CD4-positive, alpha-beta T cell treated with Interleukin-6 at 100 ng/mL for 8 hours (primary cell): ENCODE data around the gene HOXC12.

Experiments used
- DNase-seq: peaks from one replicate; pipeline ENCODE4 v3.0.0-alpha.2; 2020; ENCODE audit warnings: mixed read lengths, low spot score

The HOXC12 gene

DNA sequence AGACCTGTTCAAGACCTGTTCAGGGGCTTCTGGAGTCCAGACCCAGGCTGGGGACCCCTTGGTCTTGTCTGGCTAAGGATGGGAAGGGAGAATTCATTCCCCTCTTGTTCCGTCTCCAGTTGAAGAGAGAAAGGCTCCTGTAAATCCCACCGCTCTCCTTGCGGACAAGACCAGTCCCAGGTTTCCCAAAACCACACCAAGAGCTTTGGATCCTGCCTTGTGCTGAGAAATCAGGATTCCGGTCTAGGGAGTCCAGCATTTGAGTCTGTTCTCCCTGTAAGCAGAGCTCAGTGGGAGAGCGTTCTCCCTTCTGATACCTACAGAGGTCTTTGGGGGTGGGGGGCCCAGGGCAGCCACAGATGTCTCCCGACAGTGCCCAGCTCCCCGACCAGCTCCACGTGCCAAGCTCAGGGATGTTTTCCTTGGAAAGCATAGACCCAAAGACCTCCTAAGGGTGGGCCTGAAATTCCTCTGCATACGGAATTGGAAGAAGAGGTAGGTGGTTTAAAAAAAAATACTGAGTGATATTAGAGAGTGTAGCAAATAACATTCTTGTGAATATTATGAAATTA lies 14.2 kb upstream of the HOXC12 start:
- DNase-seq: no peak

DNA sequence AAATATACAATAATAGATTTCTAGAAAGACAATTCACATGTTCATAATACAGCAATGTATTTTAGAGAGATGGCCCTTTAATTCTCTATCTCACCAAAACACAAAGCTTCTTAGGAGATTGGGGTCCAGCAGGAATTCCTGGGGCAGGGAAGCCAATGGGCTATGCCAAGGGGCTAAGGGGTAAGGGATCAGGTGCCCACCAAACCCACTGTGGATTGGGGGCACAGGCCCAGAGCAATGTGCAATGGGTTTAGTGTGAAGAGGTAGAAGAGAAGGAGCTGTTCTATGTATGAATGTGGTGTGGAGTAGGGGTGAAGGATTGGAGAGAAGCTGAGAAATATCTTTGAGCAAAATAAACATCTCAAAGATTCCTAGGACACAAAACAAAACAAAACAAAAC lies 13.5 kb upstream of the HOXC12 start:
- no peak for DNase-seq

DNA sequence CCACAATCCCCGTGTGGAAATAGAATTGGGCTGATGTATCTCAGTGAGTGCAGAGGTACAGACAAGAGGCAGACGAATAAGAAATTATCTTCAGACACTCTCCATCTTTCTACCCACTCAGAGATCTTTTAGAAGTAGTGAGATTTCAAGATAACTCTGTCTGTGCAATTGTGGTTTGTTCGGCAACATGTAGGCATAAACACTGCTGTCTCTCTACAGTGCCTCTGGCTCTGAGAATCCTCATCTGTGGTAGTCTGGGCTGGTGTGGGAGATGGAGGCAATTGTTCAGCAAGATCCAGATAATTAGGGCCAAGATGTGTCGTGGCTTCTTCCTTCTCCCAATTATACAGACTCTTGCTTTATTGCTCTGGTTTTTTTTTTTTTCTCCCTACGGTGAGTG lies 13.0 kb upstream of the HOXC12 start:
- no peak for DNase-seq

DNA sequence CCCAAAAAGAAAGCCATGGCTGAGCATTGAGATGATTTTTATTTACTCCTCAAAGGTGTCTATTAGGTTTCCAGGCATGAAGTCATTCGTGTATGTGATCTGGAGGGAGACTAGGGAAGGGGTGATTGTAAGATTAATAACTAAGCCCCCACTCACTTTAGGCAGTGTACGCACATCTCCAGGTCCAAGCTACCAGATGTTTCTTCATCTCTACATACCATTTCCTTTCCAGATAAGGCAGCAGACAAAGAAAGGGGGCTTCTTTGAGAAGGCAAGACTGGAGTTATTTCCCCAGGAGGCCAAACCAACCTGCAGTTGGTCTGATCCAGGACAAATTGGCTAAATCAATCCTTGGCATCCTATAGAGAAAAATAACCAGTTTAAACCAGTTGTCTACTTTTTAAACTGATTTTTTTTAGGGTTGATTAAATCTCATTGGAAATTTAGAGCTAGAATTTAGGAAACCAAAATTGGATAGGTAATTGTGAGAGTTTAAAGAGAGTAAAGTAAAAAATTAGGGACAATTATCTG lies 12.2 kb upstream of the HOXC12 start:
- no peak for DNase-seq

DNA sequence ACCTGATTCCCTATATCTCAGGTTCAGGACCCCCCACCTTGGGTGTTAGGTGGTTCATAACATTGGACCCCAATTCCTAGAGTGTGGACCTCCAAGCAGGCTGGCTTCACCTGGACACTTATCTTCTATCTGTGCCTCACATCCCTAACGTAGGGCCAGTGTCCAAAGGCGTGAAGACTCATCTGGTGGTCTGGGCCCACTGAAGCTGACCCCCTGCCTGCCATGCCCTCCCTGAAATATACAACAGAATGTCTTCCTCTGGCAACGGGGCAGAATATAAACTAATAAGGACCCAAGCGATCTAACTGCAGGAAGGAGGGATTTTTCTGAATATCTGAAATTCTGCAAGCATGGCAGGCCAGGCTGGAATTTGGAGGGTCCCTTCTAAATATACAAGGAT lies 10.5 kb upstream of the HOXC12 start:
- DNase-seq: no peak

DNA sequence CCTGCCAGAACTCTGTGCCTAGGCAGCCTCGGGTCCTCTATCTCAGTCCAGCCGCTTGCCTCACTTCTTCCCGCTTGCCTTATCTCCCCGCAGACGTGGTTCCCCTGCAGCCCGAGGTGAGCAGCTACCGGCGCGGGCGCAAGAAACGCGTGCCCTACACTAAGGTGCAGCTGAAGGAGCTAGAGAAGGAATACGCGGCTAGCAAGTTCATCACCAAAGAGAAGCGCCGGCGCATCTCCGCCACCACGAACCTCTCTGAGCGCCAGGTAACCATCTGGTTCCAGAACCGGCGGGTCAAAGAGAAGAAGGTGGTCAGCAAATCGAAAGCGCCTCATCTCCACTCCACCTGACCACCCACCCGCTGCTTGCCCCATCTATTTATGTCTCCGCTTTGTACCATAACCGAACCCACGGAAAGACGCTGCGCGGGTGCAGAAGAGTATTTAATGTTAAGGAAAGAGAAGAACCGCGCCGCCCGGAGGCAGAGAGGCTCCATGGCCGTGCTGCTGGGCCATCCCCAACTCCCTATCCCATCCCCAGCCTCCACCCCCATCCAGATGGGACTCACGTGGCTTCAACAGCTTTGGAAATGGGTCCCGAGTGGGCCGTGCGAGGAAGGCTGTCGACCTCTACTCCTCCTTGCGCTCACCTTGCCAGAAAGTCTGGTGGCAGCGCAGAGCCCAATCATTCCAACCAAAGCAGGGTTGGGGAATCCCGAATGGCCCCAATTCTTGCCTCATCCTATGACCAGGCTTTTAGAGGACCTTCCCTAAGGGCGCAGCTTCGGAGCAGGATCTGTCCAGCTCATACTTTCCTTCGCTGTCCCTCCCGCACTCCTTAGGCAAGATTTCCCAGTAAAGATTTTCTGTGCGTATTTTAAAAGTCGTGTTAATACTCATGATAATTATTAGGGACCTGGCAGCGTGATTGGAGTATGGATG lies 9.5 kb upstream of the HOXC12 start:
- no peak for DNase-seq

DNA sequence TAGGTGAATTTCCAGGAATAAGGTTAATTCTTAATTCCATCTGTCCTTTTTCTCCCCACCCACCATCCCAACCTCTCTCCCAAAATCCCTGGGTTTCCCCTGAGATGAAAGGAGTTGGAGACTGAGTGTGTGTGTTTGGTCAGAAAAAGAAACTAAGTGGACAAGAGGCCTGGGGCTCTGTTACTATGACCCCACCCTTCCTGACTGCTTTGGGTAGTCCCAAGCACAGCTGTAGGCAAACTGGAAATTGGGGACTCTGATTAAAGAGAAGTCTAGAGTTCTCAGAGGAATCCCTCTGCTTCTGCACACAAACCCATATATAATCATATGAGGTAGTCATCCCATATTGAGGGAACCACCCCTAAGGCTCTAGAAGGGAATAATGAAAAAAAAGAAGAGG lies 7.0 kb upstream of the HOXC12 start:
- DNase-seq: no peak

DNA sequence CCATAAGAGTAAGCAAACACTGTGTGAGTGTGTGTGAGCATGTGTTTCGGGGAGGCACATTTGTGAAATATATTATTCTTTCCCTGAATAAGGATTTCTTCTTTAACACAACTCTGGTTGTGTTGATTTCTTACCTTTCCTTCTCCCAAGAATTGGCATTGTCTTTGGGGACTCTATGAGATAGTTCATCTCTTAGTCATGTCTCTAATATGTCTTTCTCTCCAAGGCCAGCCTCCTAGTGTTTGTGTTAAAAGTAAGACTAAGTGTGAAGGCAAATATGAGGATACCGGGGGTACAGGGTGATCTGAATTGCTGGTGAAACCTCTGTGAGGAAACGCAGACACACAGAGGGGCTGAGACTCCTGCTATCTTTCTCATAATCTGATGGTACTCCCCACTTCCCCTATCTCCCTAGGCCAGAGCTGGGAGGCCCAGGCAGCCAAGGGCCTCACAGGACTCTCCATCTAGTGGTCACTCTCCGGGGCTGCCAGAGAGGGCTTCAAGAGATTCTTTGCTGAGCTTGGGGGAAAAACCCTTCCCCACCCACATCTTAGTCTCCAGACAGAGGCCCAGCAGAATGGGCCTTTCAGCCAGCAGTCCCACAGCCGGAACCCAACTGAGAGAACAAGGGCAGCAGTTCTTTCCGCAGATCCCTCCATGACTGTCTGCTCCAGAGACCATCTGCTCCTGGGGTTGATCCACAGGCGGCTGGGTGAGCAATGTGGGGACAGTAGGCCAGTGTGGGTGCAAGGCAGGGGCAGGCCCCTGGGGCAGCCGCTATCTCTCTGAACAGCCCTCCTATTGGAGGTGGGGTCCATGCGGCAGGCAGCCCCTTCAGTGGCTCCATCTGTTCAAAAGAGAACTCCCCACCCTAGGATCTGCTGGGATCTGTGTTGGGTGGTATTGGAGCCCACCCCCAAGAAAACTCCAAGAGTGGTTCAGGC lies 5.8 kb upstream of the HOXC12 start:
- DNase-seq: no peak

DNA sequence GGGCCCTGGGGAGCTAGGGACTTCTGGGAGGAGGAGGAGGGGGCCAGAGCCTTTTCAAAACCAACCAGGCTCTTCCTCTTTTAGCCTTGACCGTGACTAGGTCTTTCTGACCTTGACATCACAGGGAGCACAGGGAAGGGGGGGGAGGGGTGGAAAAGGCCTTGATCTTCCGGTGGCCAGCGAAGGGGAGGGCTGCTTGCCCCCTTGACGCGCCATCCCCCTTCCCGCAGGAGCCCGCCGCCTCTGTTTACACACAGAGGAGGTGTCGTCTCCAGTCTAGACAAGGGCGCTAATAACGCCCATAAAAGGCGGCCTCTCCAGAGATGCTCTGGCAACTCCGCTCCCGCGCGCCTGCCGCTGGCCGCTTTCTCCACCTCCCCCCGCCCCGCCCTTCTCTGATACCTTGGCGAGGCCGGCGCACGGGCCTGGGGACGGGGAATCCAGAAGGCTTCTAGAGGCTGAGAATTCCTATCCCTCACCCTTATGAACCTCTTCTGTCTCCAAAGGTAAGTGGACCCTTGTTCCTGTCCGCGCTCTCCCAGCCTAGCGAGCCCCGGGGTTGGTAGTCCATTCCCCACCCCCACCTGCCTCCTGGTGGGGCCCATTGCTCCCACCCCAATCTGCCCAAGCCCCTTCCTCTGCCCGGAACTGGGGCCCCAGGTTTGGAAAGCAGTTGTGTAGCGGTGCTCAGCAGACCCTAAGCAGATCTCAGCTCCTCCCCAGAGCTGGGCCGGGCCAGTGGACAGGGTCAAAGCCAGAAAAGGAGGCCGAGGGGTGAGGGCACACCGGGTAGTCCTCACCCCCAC lies 4.9 kb upstream of the HOXC12 start:
- no peak for DNase-seq

DNA sequence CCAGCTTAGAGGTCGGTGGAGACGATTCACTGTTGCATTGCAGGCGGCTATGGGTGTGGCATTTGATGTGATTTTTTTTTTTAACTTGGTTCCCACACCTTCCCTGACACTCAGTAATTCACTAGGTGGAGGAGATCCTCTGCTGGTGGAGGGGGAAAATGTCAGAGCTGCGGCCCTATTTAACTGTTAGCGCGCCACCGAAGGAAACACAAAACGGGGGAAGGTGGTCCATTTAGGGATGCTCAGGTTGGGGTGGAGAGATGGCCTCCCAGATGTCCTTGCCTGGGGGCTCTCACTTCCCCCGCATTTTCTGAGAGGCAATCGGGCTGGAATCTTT lies 4.3 kb upstream of the HOXC12 start:
- no peak for DNase-seq

DNA sequence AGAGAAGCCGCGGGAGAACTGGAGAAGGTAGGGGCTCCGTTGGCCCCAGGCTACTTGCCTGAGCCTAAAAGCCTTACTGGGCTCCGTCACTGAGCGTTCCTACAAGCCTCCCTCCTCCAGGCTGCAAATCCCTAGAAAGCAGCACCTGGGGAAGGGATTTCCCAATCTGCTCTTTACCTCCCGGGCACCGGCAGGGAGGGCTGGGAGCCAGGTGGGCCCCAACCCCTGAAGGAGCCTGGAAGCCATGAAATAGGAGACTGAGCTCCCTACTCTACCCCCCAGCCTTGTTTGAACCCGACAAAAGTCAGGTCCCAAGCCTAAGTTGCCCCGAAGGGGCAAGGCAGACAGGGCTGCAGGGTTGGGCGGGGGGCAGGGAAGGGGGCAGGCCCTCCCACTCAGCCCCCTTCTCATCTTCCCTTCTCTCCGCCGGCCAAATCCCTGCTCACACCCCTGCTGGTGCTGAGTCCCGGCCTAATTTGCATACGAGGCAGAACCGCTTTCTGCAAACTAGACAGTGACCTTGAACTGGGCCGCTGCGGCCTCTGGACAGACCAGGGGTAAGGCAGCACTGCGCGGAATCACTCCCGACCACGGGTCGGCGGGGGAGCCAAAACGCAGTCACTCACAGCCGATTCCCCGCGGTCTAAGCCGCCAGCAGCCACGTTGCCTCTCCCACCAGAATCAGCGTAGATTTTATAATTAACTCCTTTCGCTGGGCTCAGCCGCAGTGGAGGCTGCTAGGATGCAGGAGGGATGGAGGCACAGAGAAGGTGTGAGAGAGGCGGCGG lies 3.7 kb upstream of the HOXC12 start:
- DNase-seq: no peak

DNA sequence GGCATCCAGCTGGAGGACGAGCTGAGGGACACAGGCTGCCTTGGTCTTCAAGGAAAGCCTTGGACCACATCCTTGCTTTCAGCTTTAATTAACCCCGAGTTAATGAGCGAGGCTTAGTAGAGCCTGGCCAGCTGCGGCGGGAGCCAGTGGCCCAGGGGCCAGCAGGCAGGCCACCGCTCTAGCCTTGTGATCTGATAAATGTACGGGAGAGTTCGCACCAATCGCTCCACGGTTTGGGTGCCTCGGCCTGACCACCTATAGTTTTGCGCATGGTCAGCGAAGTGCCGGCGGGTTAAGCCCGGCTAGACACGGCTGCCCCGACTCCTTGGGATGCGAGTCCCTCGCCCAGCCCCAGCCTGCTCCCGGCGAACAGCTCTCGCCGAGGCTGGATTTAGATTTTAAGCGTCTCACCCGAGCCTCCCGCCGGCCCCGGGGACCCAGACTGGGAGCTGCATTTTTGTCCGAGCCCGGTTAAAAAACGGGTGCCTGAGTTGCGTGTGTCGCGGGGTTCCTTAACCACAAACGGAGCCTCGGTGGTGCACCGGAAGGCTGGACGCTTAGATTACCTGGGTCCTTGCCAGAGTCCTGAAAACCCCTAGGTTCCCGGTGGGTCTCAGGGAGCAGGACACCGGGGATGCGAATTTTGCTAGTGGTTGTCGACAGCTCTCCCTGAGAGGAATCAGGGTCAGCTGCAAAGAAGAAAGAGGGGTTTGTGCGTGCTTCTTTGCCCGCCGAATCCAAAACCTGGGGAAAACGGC lies 2.9 kb upstream of the HOXC12 start:
- DNase-seq: no peak

DNA sequence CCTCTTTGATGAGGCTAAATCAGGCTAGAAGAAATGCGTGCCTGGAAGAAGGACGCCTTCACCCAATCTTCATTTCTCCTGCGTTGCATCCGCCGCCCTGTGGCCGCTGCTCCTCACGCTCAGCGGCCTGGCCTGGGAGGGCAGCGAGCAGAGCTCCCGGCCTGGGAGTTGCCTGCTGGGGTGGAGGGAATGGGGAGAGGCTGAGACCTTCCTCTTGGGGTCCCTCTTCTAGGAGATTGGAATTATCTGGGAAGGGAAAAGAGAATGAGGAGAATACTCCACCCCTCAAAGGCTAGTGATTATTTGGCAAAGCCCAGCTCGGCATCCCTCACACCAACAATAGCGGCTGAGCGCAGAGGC lies 2.4 kb upstream of the HOXC12 start:
- DNase-seq: no peak

DNA sequence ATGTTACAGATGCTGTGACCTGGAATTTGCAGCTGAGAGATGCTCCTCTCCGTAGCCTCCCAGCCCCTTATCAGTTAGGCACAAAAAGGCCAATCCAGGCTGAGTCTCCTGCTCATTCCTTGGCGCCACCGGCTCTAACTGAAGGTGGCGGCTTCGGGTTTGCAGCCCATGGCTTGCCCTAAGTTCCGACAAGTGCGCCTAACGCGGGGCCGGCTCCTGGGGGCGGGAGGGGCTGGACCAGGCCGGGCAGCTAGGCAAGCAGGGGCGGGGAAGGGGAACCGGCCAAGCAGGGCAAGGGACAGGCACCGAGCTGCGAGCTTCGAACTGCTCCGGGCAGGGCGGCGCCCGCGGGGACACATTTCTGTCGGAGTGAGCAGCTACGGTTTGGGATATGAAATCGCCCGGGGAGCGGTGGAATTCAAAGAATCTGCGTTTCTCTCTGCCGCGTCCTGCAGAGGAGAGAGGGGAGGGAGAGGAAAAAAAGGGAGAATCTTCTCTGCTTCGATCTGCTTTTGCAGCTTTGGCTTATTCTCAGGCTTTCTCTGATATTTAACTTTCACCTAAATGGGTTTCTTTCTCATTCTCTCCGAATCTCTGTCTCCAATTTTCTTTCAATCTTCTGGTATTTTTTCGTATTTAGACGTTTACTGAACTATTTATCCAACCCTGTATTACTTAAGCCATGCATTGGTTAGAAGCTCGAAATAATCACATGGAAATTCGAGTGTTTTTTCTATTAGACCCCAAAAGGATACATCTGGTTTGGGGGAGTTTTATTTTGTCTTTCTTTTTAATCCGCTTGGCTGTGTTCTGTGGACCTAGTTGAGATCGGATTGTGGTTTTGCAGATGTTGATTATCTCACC lies 1.6 kb upstream of the HOXC12 start:
- DNase-seq: no peak

DNA sequence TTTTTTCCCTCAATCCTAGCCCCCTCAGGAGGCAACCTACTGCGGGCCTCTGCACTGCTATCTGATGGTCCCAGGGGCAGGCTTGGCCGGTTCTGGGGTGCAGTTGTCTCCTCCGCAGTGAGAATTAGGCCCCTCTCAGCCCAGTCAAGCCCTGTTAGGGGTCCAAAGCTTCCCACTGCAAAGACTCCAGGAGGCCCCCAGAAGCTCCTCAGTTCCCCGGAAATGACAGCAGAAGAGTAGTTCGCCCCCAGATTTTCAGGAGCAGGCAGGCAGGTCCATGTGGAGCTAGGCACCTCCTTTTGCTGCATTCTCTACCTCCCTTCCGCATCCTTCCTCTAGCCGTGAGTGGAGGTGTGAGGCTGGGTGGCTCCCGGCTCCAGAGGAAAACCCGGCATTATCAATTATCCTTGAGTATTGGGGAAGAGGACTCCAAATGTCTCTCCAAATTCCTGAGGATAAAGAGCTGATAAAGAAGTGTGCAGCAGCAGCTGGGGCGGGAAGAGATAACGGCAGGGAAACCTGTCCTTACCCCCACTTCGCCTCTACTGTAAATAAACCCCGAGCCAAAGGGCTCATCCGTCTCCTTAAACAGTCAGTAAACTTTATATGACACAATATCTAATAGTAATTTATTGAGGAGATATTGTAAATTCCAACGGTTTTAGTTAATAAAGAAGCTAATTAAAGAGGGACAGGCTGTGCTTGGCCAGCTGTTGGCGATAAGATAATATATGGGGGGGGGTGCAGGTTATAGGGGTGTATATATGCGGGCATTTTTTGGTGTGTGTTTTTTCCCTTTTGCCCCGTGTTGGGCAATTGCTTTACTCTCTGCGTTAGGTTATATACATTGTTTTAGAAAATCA lies 641 bp upstream of the HOXC12 start:
- no peak for DNase-seq

DNA sequence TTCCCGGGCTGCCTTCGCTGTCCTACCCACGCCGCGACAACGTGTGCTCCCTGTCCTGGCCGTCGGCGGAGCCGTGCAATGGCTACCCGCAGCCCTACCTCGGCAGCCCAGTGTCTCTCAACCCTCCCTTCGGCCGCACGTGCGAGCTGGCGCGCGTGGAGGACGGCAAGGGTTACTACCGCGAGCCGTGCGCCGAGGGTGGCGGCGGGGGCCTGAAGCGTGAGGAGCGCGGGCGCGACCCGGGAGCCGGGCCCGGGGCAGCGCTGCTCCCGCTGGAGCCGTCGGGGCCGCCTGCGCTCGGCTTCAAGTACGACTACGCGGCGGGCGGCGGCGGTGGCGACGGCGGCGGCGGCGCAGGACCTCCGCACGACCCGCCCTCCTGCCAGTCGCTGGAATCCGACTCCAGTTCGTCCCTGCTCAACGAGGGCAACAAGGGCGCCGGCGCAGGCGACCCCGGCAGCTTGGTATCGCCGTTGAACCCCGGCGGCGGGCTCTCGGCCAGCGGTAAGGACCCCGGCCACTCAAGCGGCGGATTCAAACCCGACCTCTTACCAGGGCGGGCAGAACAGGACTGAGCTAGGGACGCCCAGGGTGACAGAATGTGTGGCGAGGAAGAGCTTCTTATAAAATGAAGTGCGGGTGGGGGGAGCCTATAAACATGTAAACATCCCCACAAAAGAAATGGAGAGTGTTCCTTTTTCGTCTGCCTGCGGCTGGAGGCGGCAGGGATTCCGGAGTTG lies 503 bp downstream of the HOXC12 start:
- no peak for DNase-seq

DNA sequence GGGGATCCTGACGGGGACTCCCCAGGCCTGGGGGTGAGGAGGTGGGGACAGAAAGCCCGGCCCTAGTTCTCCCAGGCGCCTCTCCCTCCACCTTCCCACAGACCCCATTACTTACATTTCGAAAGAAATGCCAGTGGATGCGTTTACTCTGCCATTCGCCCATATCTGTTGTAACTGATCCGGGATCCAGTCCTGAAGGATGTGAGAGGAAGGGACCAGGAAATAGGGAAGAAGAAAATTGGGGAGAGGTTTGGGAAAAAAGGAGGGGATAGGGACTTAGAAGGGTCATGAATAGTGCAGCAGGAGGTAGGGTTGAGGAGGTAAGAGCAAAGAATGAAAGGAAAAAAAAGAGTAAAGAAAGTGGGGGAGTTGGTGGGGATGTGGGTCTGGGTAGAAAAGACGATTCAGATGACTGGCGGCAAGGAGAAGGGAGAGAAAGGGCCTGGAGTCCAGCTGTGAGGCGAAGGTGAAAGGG lies 1.1 kb downstream of the HOXC12 start:
- DNase-seq: no peak
